Right atrium auricular region (tissue), 2 donors: ENCODE data around the gene CEACAM21. TPM values are rescaled to one million over a fixed set of nuclear protein-coding genes. Genes with fewer than 3 reads are reported as not detected.

Source experiments
- DNase-seq: peaks from one replicate; pipeline ENCODE4 v3.0.0-alpha.2; 2019; ENCODE audit warnings: low spot score
- H3K27ac ChIP-seq, 2 donors: fragments of 200-600 bp; sonication (generic); 1 replicate in 1 of 2; 2 replicates in 1 of 2; pipeline ENCODE4 v1.5.1; 2016 to 2019
- H3K27me3 ChIP-seq, 2 donors: fragments of 200-600 bp; sonication (generic); one replicate each; pipeline versions ENCODE4 v1.5.1 to v1.6.0; 2017 to 2019
- H3K36me3 ChIP-seq: fragments of 200-600 bp; sonication (generic); one replicate; pipeline ENCODE4 v1.5.1; 2016
- H3K4me1 ChIP-seq, 2 donors: fragments of 200-600 bp; sonication (generic); one replicate each; pipeline versions ENCODE4 v1.5.1 to v1.6.0; 2017 to 2019
- H3K4me3 ChIP-seq, 2 donors: fragments of 200-600 bp; sonication (generic); 1 replicate in 1 of 2; 2 replicates in 1 of 2; pipeline ENCODE4 v1.5.1; 2017 to 2019; ENCODE audit warnings: mild to moderate bottlenecking in 1 of 2, moderate library complexity in 1 of 2
- H3K9me3 ChIP-seq, 2 donors: fragments of 200-600 bp; sonication (generic); one replicate each; pipeline ENCODE4 v1.5.1; 2019
- total RNA-seq, 2 donors: library from RNA; depleted of rRNA; stranded (reverse); fragments of >200 nt; gene quantifications; one replicate each; pipeline ENCODE4 v1.1.0, GENCODE V29; 2016
- TF ChIP-seq, protein P1 (sequence below), 2 donors: fragments of 200-600 bp; sonication (generic); IDR thresholded peaks; one replicate each; pipeline ENCODE4 v1.5.1; 2019; ENCODE audit warnings: antibody characterized with exemption in 2 of 2

The CEACAM21 gene
- total RNA-seq, 2 donors from 2014 or later: 1.3 TPM; not detected in 1

DNA sequence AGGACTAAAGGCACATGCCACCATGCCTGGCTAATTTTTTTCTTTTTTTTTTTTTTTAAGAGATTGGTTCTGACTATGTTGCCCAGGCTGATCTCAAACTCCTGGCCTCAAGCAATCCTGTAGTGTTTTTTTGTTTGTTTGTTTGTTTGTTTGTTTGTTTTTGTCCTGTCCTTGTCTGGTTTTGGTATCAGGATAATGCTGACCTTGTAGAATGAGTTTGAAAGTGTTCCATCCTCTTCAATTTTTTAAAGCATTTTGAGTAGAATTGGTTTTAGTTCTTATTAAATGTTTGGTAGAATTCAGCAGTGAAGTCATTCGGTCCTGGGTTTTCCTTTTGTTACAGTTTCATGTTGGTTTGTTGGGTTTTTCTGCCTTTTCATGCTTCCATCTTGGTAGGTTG is 31.7 kb downstream of the CEACAM21 start:
- Histone ChIP-seq H3K27me3 (no peaks in the 10 kb centered on the region), H3K36me3 (no peaks in the 10 kb centered on the region), H3K4me3 (no peak overlapping the region), H3K4me1 (no peaks in the 10 kb centered on the region), H3K9me3 (peaks cover 0 to 5% of the 10 kb centered on the region in 2 donors), H3K27ac (no peak overlapping the region)
- TF ChIP-seq, protein P1, sequence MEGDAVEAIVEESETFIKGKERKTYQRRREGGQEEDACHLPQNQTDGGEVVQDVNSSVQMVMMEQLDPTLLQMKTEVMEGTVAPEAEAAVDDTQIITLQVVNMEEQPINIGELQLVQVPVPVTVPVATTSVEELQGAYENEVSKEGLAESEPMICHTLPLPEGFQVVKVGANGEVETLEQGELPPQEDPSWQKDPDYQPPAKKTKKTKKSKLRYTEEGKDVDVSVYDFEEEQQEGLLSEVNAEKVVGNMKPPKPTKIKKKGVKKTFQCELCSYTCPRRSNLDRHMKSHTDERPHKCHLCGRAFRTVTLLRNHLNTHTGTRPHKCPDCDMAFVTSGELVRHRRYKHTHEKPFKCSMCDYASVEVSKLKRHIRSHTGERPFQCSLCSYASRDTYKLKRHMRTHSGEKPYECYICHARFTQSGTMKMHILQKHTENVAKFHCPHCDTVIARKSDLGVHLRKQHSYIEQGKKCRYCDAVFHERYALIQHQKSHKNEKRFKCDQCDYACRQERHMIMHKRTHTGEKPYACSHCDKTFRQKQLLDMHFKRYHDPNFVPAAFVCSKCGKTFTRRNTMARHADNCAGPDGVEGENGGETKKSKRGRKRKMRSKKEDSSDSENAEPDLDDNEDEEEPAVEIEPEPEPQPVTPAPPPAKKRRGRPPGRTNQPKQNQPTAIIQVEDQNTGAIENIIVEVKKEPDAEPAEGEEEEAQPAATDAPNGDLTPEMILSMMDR (IDR thresholded peaks at IDR 0.05): no peak
- DNase-seq: no peak

DNA sequence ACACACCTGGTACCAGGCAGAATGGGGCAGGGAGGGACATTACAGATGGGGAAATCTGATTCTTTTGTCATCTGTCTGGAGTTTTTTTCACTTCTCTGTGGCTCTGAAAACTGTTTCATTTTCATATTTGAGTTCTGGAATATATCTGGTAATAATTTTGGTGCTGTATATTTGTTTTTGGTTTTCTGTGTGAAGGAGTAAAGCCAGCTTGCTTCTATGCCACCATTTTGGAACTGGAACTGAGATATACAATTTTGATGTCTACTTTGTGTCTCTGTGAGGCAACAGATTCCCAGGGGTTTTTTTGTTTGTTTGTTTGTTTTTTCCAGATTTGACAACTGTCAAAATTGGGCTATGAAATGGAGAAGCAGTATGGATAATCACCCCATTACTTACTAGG is 34.8 kb downstream of the CEACAM21 start:
- Histone ChIP-seq H3K4me1 (no peaks in the 10 kb centered on the region), H3K27me3 (no peaks in the 10 kb centered on the region), H3K36me3 (no peaks in the 10 kb centered on the region), H3K27ac (no peak overlapping the region), H3K4me3 (no peak overlapping the region), H3K9me3 (peaks cover 0 to 10% of the 10 kb centered on the region in 2 donors)
- TF ChIP-seq, protein P1 (IDR thresholded peaks at IDR 0.05): no peak
- DNase-seq: no peak

- Histone ChIP-seq H3K4me1 (no peaks in the 10 kb centered on the region), H3K36me3 (no peaks in the 10 kb centered on the region), H3K27me3 (no peaks in the 10 kb centered on the region), H3K27ac (no peak overlapping the region), H3K4me3 (no peak overlapping the region), H3K9me3 (peaks cover 0 to 10% of the 10 kb centered on the region in 2 donors)
- TF ChIP-seq, protein P1 (IDR thresholded peaks at IDR 0.05): no peak
- no peak for DNase-seq
Measured at GRCh38 chr19:41612483-41612882, 36.5 kb downstream of the CEACAM21 start.

- Histone ChIP-seq H3K27me3 (no peaks in the 10 kb centered on the region), H3K36me3 (no peaks in the 10 kb centered on the region), H3K4me3 (no peak overlapping the region), H3K27ac (no peak overlapping the region), H3K9me3 (peaks cover 0 to 5% of the 10 kb centered on the region in 2 donors), H3K4me1 (no peaks in the 10 kb centered on the region)
- TF ChIP-seq, protein P1 (IDR thresholded peaks at IDR 0.05): no peak
- no peak for DNase-seq
Measured at GRCh38 chr19:41615207-41615606, 39.2 kb downstream of the CEACAM21 start.

DNA sequence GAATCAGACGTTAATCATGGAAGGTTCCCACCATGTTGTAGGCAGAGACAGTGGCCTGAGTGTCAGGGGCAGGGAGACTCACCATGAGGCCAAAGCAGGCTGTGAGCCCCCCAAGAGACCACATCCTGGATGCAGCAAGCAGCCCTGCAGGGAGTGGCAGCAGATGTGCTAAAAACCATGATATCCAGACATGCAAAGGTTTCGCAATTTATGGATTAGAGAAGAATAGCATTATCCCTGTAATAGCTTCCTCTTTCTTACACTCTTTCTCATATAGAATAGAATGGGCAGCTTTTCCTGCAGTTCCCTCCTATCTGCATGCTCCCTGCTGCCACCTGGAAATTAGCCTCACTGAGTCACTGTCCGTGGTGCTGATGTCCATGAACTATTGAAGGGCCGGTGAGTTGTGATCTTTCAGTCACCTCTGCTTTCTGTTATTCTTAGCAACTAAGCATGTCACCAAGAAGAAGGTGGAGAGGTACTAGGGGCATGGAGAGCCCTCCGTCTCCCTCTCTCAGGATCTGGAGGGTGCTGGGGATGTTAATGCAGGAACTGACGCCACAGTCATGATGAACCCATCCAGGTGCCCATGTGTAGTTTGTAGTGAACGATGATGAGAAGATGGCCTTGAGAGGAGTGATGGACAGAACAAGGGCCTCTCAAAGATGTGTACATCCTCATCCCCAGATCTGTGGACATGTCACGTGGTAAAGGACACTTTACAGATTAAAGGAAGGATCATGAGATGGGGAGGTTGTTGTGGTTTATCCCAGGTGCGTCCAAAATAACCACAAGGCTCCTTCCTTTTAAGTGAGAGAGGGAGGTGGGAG is 41.0 kb downstream of the CEACAM21 start:
- DNase-seq: no peak
- H3K27ac ChIP-seq: no peak overlapping the region
- H3K9me3 ChIP-seq: peaks cover 0 to 5% of the 10 kb centered on the region in 2 donors
- H3K4me3 ChIP-seq: no peak overlapping the region
- no peaks in the 10 kb centered on the region for H3K27me3 ChIP-seq
- TF ChIP-seq, protein P1 (IDR thresholded peaks at IDR 0.05): no peak
- H3K4me1 ChIP-seq: no peaks in the 10 kb centered on the region
- no peaks in the 10 kb centered on the region for H3K36me3 ChIP-seq
